Fibroblast of skin of left biceps (primary cell): ENCODE results near the gene CHD2.
"Not testable (repeated sequence)": the region's sequence is repeated elsewhere in the genome, so short reads cannot be mapped to it uniquely, and the experiment has no call there.

Experiments used
- DNase-seq, 2 experiments: peaks; one replicate each; pipeline ENCODE4 v3.0.0-alpha.2; 2013; ENCODE audit warnings: low read depth in 2 of 2

CHD2 gene

GRCh38 chr15:92906563-92907081 is 6.5 kb downstream of the CHD2 start:
- DNase-seq = no peak

GRCh38 chr15:92907229-92907628 is 7.1 kb downstream of the CHD2 start:
- no peak for DNase-seq

GRCh38 chr15:92907896-92908712 is 8.0 kb downstream of the CHD2 start:
- peak; percentile 68 to 72 for DNase-seq

- DNase-seq = no peak
These were observed 8.6 kb downstream of the CHD2 start for GRCh38 chr15:92908713-92909057.

GRCh38 chr15:92909136-92909781 is 9.1 kb downstream of the CHD2 start:
- peak; percentile 45 for DNase-seq

GRCh38 chr15:92910451-92910850 is 10.3 kb downstream of the CHD2 start:
- no peak for DNase-seq

- DNase-seq = no peak
These were observed 14.0 kb downstream of the CHD2 start for GRCh38 chr15:92914103-92914499.

- no peak for DNase-seq
These were observed 14.7 kb downstream of the CHD2 start for GRCh38 chr15:92914768-92915221.

GRCh38 chr15:92915766-92916435 is 15.8 kb downstream of the CHD2 start:
- no peak for DNase-seq

- peak; percentile 72 to 81 for DNase-seq
These were observed 17.7 kb downstream of the CHD2 start for GRCh38 chr15:92917598-92918407.

GRCh38 chr15:92918881-92919280 is 18.8 kb downstream of the CHD2 start:
- not testable (repeated sequence) for DNase-seq

- DNase-seq = no peak
These were observed 20.6 kb downstream of the CHD2 start for GRCh38 chr15:92920595-92921161.

- DNase-seq = no peak
These were observed 21.3 kb downstream of the CHD2 start for GRCh38 chr15:92921215-92922131.

- no peak for DNase-seq
These were observed 22.4 kb downstream of the CHD2 start for GRCh38 chr15:92922418-92923002.

- no peak for DNase-seq
These were observed 24.1 kb downstream of the CHD2 start for GRCh38 chr15:92924216-92924615.

- DNase-seq = no peak
These were observed 25.3 kb downstream of the CHD2 start for GRCh38 chr15:92925454-92925853.

GRCh38 chr15:92928225-92928750 is 28.2 kb downstream of the CHD2 start:
- DNase-seq = no peak

GRCh38 chr15:92929002-92929401 is 28.9 kb downstream of the CHD2 start:
- no peak for DNase-seq

GRCh38 chr15:92930054-92930621 is 30.0 kb downstream of the CHD2 start:
- no peak for DNase-seq
